Small intestine (tissue), 7 donors: ENCODE data around the gene EVI2B. TPM values are rescaled to one million over a fixed set of nuclear protein-coding genes. Genes with fewer than 3 reads are reported as not detected.

ENCODE experiments used
- DNase-seq, 2 donors: peaks; one replicate each; pipeline versions ENCODE4 v3.0.0 to v3.0.0-alpha.2; 2013
- FAIRE-seq: peaks from 2 replicates; lab custom pipeline; 2012; peaks lifted over from hg19 to GRCh38; lab: Jason Lieb, UNC
- H3K27ac ChIP-seq, 3 donors: one replicate each; pipeline ENCODE4 v1.5.1; 2013; ENCODE audit warnings: low read length in 2 of 3, mild to moderate bottlenecking in 2 of 3, control low read depth in 1 of 3, inconsistent platforms in 1 of 3, low read depth in 1 of 3, moderate library complexity in 1 of 3
- H3K27me3 ChIP-seq, 3 donors: one replicate each; pipeline ENCODE4 v1.6.1; 2013; ENCODE audit warnings: low read length in 3 of 3, inconsistent platforms in 1 of 3; ENCODE audit not compliant: control insufficient read depth in 3 of 3, insufficient read depth in 3 of 3
- H3K36me3 ChIP-seq, 3 donors: one replicate each; pipeline ENCODE4 v1.6.1; 2013; ENCODE audit warnings: low read length in 3 of 3, inconsistent platforms in 1 of 3, low read depth in 1 of 3, mild to moderate bottlenecking in 1 of 3, moderate library complexity in 1 of 3; ENCODE audit not compliant: control insufficient read depth in 3 of 3, insufficient read depth in 2 of 3
- H3K4me1 ChIP-seq, 3 donors: one replicate each; pipeline ENCODE4 v1.6.1; 2013; ENCODE audit warnings: low read length in 2 of 3, inconsistent platforms in 1 of 3, low read depth in 1 of 3, mild to moderate bottlenecking in 1 of 3, moderate library complexity in 1 of 3; ENCODE audit not compliant: control insufficient read depth in 3 of 3, insufficient read depth in 2 of 3
- H3K4me3 ChIP-seq, 3 donors: one replicate each; pipeline ENCODE4 v1.5.1; 2013; ENCODE audit warnings: low read length in 3 of 3, control low read depth in 1 of 3, inconsistent platforms in 1 of 3, low read depth in 1 of 3, mild to moderate bottlenecking in 1 of 3, moderate library complexity in 1 of 3
- H3K9me3 ChIP-seq, 2 donors: one replicate each; pipeline ENCODE4 v1.6.1; 2013; ENCODE audit warnings: low read depth in 1 of 2, low read length in 1 of 2; ENCODE audit not compliant: control insufficient read depth in 2 of 2, insufficient read depth in 1 of 2
- WGBS, 3 donors: extraction: QIAGEN DNeasy Blood & Tissue Kit; methylation state at CpG; one replicate each; pipeline ENCODE4 v1.1.7; 2013; 5-methylcytosine and 5-hydroxymethylcytosine counted together
- polyA plus RNA-seq, 4 donors: library from polyadenylated mRNA; stranded (reverse) in 3 of 4; unstranded in 1 of 4; fragments of 200-250 nt in 3 of 4; fragments of 120-200 nt in 1 of 4; gene quantifications; one replicate each; pipeline versions ENCODE4 v1.2.1 to v1.2.3, GENCODE V29; 2013
- donor health status: healthy with polysubstance abuse.
- donor health status: control.
- donor health status: control.
- donor health status: Bipolar disorder and iron deficiency.
- donor health status: healthy.

Gene EVI2B
- polyA plus RNA-seq, 4 donors = 1.1 to 20.5 (median 7.3) TPM

DNA sequence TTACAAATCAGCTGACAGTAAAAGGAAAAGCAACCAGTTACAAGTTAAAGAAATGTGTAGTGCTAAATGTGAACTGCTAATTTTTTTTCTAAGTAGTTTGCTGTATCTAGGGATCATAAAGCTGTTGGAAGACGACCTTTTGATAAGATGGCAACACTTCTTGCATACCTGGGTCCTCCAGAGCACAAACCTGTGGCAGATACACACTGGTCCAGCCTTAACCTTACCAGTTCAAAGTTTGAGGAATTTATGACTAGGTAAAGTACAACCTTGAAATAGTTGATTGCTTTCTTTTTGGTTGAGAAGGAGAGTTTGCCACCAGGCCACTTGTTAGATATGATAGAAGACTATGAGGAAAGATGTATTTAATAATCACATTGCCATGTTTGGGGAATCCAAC lies 52.3 kb downstream of the EVI2B start:
- Histone ChIP-seq H3K27ac (no peak overlapping the region), H3K9me3 (no peaks in the 10 kb centered on the region), H3K36me3 (peaks cover 0 to 9% (median 6%) of the 10 kb centered on the region in 3 donors), H3K27me3 (no peaks in the 10 kb centered on the region), H3K4me1 (peaks cover 0 to 3% (median 0%) of the 10 kb centered on the region in 3 donors), H3K4me3 (no peak overlapping the region)
- DNase-seq = peak; percentile 60 to 79
- 9 to 47% (median 38%) methylated on average over 1 of the region's 1 CpG for WGBS, 3 donors
- FAIRE-seq = no peak

DNA sequence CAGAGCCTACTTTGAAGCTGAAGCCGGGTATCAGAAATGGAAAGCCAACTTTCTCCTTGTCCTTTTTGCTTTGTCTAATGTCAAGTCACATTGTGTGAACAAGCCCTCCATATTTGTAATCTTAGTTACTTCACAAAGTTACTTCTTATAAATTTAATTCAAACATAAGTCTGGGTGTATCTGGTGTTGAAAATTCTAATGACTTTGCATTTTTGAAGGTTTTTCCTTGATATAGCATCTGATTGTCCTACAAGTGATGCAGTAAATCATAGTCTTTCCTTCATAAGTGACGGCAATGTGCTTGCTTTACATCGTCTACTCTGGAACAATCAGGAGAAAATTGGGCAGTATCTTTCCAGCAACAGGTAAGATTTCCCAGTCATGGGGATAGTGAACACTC lies 53.7 kb downstream of the EVI2B start:
- H3K4me1 ChIP-seq = peaks cover 0 to 3% (median 0%) of the 10 kb centered on the region in 3 donors
- DNase-seq = no peak
- no peaks in the 10 kb centered on the region for H3K27me3 ChIP-seq
- H3K27ac ChIP-seq = no peak overlapping the region
- WGBS, 3 donors = 96 to 97% (median 96%) methylated on average over 3 of the region's 3 CpGs
- no peak overlapping the region for H3K4me3 ChIP-seq
- H3K9me3 ChIP-seq = no peaks in the 10 kb centered on the region
- H3K36me3 ChIP-seq = peaks cover 0 to 9% (median 2%) of the 10 kb centered on the region in 3 donors
- no peak for FAIRE-seq

DNA sequence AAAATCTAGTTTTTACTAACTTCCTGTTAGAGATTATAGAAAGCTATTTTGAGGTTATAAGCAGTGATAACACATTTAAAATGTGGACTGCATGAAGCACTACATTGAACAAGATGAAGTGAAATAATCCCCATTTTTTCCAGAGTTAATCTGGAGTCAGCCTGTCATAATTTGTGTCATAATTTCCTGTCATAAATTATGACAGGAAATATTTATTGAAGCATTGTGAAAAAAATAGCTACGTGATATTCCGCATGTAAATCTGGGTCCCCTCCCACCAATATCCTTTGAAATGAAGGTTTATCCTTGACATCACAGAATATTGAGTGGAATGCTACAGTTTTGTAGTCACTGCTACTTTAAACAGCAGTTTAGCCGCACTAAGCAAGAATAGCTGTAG lies 56.9 kb downstream of the EVI2B start:
- Histone ChIP-seq H3K27ac (no peak overlapping the region), H3K4me3 (no peak overlapping the region), H3K27me3 (no peaks in the 10 kb centered on the region), H3K4me1 (peaks cover 0 to 2% (median 0%) of the 10 kb centered on the region in 3 donors), H3K36me3 (peaks cover 0 to 6% (median 2%) of the 10 kb centered on the region in 3 donors), H3K9me3 (no peaks in the 10 kb centered on the region)
- DNase-seq (no peak), FAIRE-seq (no peak)
- WGBS, 3 donors = 73 to 89% (median 84%) methylated on average over 3 of the region's 3 CpGs

DNA sequence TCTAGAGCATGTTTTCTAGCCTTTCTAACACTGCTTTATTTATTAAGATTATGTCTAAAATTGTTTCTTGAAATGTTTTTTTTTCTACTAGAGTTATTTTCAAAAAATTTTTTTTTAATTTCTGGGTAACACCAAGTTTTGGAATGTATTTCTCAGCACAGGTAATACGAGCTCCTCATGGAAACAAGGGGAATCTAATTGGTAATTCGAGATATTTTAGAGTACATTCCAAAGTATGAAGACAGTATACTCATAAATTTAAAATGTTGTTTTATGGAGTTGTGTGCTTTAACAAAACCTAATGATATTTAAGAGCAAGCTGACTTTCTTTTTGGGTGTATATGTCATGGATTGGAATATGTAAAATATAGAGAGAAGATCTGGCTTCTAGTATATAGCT lies 59.2 kb downstream of the EVI2B start:
- WGBS, 3 donors = 96 to 98% (median 97%) methylated on average over 2 of the region's 2 CpGs
- no peak for FAIRE-seq
- no peaks in the 10 kb centered on the region for H3K27me3 ChIP-seq
- H3K27ac ChIP-seq = no peak overlapping the region
- H3K9me3 ChIP-seq = no peaks in the 10 kb centered on the region
- H3K4me1 ChIP-seq = peaks cover 0 to 10% (median 0%) of the 10 kb centered on the region in 3 donors
- H3K36me3 ChIP-seq = peaks cover 2 to 6% (median 2%) of the 10 kb centered on the region in 3 donors
- no peak overlapping the region for H3K4me3 ChIP-seq
- no peak for DNase-seq

Other genes starting within 250 kb of the EVI2B start
- gene NF1, start 219.1 kb downstream of the EVI2B start, polyA plus RNA-seq = 10 to 100 TPM in 2 of 4 donors, 1 to 10 TPM in 2; 7.7 to 27.3 (median 9.5) TPM
- gene OMG, start 16.8 kb downstream of the EVI2B start, polyA plus RNA-seq = 1 to 10 TPM in 2 of 4 donors, under 1 TPM in 1, not detected in 1; 0.52 to 5.9 (median 1.3) TPM
- 1 to 10 TPM; 1.3 to 9.5 (median 6.0) TPM for gene EVI2A, start 7.6 kb upstream of the EVI2B start, polyA plus RNA-seq
- 10 to 100 TPM; 11.6 to 33.8 (median 18.7) TPM for gene RAB11FIP4, start 77.6 kb upstream of the EVI2B start, polyA plus RNA-seq